HG03045 (cell line): Measurements from ENCODE around the gene KRTAP12-4.
"Not testable (repeated sequence)": the region's sequence is repeated elsewhere in the genome, so short reads cannot be mapped to it uniquely, and the experiment has no call there.

Experiments used
- ATAC-seq: cut with Tn5 transposase; IDR thresholded peaks from one replicate; pipeline ENCODE4 v1.9.1; 2021; ENCODE audit warnings: mild to moderate bottlenecking, moderate library complexity; ENCODE audit not compliant: unreplicated experiment

Gene KRTAP12-4

GRCh38 chr21:44637018-44637850 is 17.2 kb downstream of the KRTAP12-4 start, which contains the start of gene KRTAP10-10:
Gene KRTAP10-10, plus strand, starts transcription at chr21:44637356. Its CDS starts 62 bp downstream, at chr21:44637418.
- no peak for ATAC-seq

GRCh38 chr21:44636209-44637017 is 18.0 kb downstream of the KRTAP12-4 start:
- no peak for ATAC-seq

- ATAC-seq = no peak
These were observed 22.4 kb downstream of the KRTAP12-4 start for GRCh38 chr21:44632067-44632466.

GRCh38 chr21:44630440-44630839 is 24.0 kb downstream of the KRTAP12-4 start:
- ATAC-seq = no peak

GRCh38 chr21:44628707-44629391 is 25.6 kb downstream of the KRTAP12-4 start:
- no peak for ATAC-seq

- not testable (repeated sequence) for ATAC-seq
These were observed 26.6 kb downstream of the KRTAP12-4 start for GRCh38 chr21:44627831-44628233.

- ATAC-seq = not testable (repeated sequence)
These were observed 27.2 kb downstream of the KRTAP12-4 start for GRCh38 chr21:44627181-44627822.

- ATAC-seq = no peak
These were observed 27.8 kb downstream of the KRTAP12-4 start, which contains the start of gene KRTAP10-9 for GRCh38 chr21:44626673-44627143. Gene KRTAP10-9, plus strand, starts transcription at chr21:44627093. Its CDS starts 79 bp downstream, at chr21:44627172.

- no peak for ATAC-seq
These were observed 28.2 kb downstream of the KRTAP12-4 start for GRCh38 chr21:44626262-44626661.

- no peak for ATAC-seq
These were observed 28.7 kb downstream of the KRTAP12-4 start for GRCh38 chr21:44625756-44626155.

GRCh38 chr21:44623575-44623974 is 30.9 kb downstream of the KRTAP12-4 start:
- no peak for ATAC-seq

GRCh38 chr21:44619886-44620285 is 34.6 kb downstream of the KRTAP12-4 start:
- no peak for ATAC-seq

GRCh38 chr21:44618909-44619308 is 35.5 kb downstream of the KRTAP12-4 start:
- ATAC-seq = no peak

GRCh38 chr21:44618504-44618903 is 36.0 kb downstream of the KRTAP12-4 start:
- ATAC-seq = no peak

- ATAC-seq = no peak
These were observed 37.4 kb downstream of the KRTAP12-4 start for GRCh38 chr21:44617071-44617501.

GRCh38 chr21:44616591-44616926 is 37.9 kb downstream of the KRTAP12-4 start:
- no peak for ATAC-seq

GRCh38 chr21:44615911-44616590 is 38.4 kb downstream of the KRTAP12-4 start:
- no peak for ATAC-seq

- no peak for ATAC-seq
These were observed 39.0 kb downstream of the KRTAP12-4 start for GRCh38 chr21:44615466-44615865.

- no peak for ATAC-seq
These were observed 39.5 kb downstream of the KRTAP12-4 start for GRCh38 chr21:44614961-44615391.

GRCh38 chr21:44614161-44614631 is 40.3 kb downstream of the KRTAP12-4 start:
- ATAC-seq = no peak
